BJ (cell line): Measurements from ENCODE around the gene PRRX2. TPM values are rescaled to one million over a fixed set of nuclear protein-coding genes. Genes with fewer than 3 reads are reported as not detected.

Source experiments
- CTCF ChIA-PET: fragments of 350-600 bp; formaldehyde crosslinking; extraction: SDS; loops from one replicate; lab custom pipeline; 2021; ENCODE audit warnings: antibody characterized with exemption, inconsistent platforms; lab: Yijun Ruan, JAX
- POLR2A ChIA-PET: fragments of 300-600 bp; sonication (Branson Sonifier 250); formaldehyde crosslinking; extraction: SDS; loops from one replicate; lab custom pipeline; 2021; ENCODE audit warnings: antibody characterized with exemption; lab: Charles Lee
- DNase-seq: peaks from one replicate; pipeline ENCODE4 v3.0.0-alpha.2; 2011; ENCODE audit warnings: low read depth
- H3K27me3 ChIP-seq: 2 replicates; pipeline ENCODE4 v1.6.0; 2011; ENCODE audit warnings: low read length; ENCODE audit not compliant: control insufficient read depth, insufficient read depth
- H3K36me3 ChIP-seq: 2 replicates; pipeline ENCODE4 v1.5.1; 2011; ENCODE audit warnings: low read length; ENCODE audit not compliant: control insufficient read depth, insufficient read depth
- H3K4me3 ChIP-seq: 2 replicates; pipeline ENCODE4 v1.5.1; 2011; ENCODE audit warnings: low read depth, mild to moderate bottlenecking, control low read depth, low read length
- CTCF ChIP-seq: IDR thresholded peaks from 2 replicates; pipeline ENCODE4 v1.5.1; 2011; ENCODE audit warnings: low read depth, mild to moderate bottlenecking, control low read depth, inconsistent platforms, low read length, moderate library complexity; ENCODE audit not compliant: insufficient read depth
- polyA plus RNA-seq: library from polyadenylated mRNA; depleted of rRNA; stranded (reverse); fragments of >200 nt; gene quantifications from 2 replicates; pipeline ENCODE4 v1.2.3, GENCODE V29; 2011

Gene PRRX2
- polyA plus RNA-seq, 1 experiment: 37.4 TPM

DNA sequence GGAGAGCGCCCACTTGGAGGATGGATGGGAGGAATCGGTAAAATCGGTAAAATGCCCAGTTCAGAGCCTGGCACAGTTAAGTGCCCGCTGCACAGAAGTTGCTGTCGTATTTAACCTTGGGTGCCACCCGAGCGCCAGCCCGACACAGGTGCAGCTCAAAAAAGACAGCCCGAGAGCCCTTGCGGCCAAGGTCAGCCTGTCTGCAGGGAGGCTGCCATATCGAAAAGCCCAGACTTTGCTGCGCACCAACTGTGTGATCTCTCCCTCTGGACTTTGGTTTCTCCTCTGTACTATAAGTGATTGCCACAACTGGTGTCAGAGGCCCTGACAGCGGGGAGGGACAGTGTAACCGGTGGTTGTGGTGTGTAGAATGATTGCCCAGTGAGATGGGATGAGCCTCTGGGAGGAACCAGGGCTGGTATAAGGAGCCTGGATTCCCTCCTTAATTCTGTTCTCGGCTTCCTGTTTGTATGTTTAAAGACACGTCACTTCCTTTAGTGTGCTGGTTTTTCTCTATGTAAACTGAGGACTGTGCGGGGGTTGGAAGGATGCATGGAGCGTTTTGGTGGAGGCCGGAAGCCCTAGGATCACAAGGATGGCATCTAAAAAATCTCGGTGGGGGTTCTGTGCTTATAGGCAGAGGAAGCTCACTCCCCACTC lies 38.7 kb upstream of the PRRX2 start:
- no peak for TF ChIP-seq CTCF
- POLR2A ChIA-PET: interaction anchor here (0.6 to 1.4 kb wide), 5 partner anchors 127 to 495 kb away, joined by 3 to 4 read pairs (median 3); no protein-coding TSS in a partner anchor
- Histone ChIP-seq H3K36me3 (no peaks in the 10 kb centered on the region; the same call in 1 of the 2 replicates), H3K27me3 (no peaks in the 10 kb centered on the region), H3K4me3 (peak overlapping the region; percentile 88)
- peak; percentile 64 for DNase-seq
- CTCF ChIA-PET: interaction anchor here (1.0 to 9.4 kb wide), 4 partner anchors 78 to 514 kb away, joined by 3 to 258 read pairs (median 3); no protein-coding TSS in a partner anchor

- TF ChIP-seq CTCF: no peak
- Histone ChIP-seq H3K27me3 (no peaks in the 10 kb centered on the region), H3K36me3 (peaks cover 3% of the 10 kb centered on the region; the same call in 1 of the 2 replicates), H3K4me3 (peak overlapping the region; percentile 88)
- DNase-seq: no peak
- CTCF ChIA-PET: interaction anchor here (0.6 to 9.4 kb wide), 11 partner anchors 7 to 497 kb away, joined by 3 to 258 read pairs (median 3); partner anchors contain the start of gene C9orf50
- POLR2A ChIA-PET: interaction anchor here (0.6 to 1.4 kb wide), 6 partner anchors 128 to 496 kb away, joined by 3 to 4 read pairs (median 3); no protein-coding TSS in a partner anchor
Observed at GRCh38 chr9:129627556-129628440, 37.6 kb upstream of the PRRX2 start.

- peaks cover 7% of the 10 kb centered on the region for H3K36me3 ChIP-seq
- no peak for TF ChIP-seq CTCF
- H3K27me3 ChIP-seq: no peaks in the 10 kb centered on the region
- no peak for DNase-seq
- H3K4me3 ChIP-seq: no peak overlapping the region
- POLR2A ChIA-PET: interaction anchor here (0.6 kb wide), 1 partner anchor 486 kb away, joined by 3 read pairs; no protein-coding TSS in a partner anchor
- CTCF ChIA-PET: interaction anchor here (0.7 to 3.8 kb wide), 8 partner anchors 8 to 529 kb away, joined by 3 to 20 read pairs (median 4); partner anchors contain the start of gene C9orf50
Observed at GRCh38 chr9:129628709-129629108, 36.7 kb upstream of the PRRX2 start.

DNA sequence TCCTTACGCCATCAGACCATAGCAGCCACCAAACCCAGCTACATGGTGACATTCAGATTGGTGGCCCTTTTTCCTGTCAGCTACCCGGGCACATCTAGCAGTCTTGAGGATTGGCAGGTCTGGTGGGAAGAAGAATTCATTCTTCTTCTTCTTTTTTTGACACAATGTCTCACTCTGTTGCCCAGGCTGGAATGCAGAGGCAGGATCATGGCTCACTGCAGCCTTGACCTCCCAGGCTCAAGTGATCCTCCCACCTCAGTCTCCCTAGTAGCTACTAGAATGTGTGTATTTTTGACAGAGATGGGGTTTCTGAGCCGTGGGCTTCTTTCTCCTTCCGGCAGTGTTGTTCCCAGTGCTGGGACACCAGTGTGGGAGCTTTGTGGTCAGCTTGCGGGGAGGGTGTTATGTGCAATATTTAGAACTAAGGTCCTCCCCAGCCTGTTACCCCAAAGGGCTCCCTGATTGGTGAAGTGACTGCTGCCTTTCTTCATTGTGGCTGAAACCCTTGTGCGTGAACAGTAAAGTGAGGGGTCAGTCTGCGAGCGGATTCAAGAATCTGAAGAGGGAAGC lies 36.1 kb upstream of the PRRX2 start:
- no peak overlapping the region for H3K4me3 ChIP-seq
- ChIA-PET POLR2A (no interaction called here), CTCF (interaction anchor here (0.7 to 3.8 kb wide), 7 partner anchors 8 to 528 kb away, joined by 3 to 20 read pairs (median 4); partner anchors contain the start of gene C9orf50)
- DNase-seq: no peak
- no peaks in the 10 kb centered on the region for H3K27me3 ChIP-seq
- no peak for TF ChIP-seq CTCF
- H3K36me3 ChIP-seq: peaks cover 11% of the 10 kb centered on the region
